ENCODE results near the gene RPUSD3. TPM values are rescaled to one million over a fixed set of nuclear protein-coding genes. Genes with fewer than 3 reads are reported as not detected.

Gene RPUSD3
- polyA plus RNA-seq, 1 donor: 29.7 TPM

DNA sequence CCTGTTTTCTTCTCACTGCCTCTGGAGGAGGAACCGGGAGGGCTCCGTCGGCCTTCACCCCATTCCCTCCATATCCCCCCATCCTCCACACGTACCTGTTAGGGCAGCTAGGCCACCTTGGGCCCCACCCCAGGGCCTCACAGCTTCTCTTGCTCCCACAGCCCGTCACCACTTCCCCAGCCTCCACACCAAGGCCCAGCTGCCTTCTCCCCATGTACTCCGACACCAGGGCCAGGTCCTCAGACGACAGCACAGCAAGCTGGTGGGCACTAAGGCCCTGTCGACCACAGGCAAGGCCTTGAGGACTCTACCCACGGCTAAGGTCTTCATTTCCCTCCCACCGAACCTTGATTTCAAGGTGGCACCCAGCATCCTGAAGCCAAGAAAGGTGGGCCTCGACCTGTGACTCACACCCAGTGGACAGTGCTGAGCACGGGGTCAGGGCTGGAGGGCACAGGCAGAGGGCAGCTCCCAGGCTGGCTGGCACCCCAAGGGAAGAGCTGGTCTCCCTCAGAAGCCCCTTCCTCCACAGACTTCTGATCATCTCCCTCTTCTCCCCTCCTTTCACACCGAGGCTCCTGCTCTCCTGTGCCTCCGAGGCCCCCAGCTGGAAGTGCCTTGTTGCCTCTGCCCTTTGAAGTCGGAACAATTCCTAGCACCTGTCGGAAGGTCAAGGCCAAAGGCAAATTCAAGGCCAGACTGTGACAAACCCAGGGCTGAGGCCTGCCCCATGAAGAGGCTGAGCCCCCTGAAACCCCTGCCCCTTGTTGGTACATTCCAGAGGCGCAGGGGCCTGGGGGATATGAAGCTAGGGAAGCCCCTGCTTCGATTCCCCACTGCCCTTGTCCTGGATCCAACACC lies 9.1 kb downstream of the RPUSD3 start:
- DNase-seq (ENCODE audit: low read depth): no peak

GRCh38 chr3:9833078-9833477 lies 10.7 kb downstream of the RPUSD3 start:
- DNase-seq (ENCODE audit: low read depth): no peak

GRCh38 chr3:9831253-9831652 lies 12.6 kb downstream of the RPUSD3 start:
- DNase-seq (ENCODE audit: low read depth): no peak

DNA sequence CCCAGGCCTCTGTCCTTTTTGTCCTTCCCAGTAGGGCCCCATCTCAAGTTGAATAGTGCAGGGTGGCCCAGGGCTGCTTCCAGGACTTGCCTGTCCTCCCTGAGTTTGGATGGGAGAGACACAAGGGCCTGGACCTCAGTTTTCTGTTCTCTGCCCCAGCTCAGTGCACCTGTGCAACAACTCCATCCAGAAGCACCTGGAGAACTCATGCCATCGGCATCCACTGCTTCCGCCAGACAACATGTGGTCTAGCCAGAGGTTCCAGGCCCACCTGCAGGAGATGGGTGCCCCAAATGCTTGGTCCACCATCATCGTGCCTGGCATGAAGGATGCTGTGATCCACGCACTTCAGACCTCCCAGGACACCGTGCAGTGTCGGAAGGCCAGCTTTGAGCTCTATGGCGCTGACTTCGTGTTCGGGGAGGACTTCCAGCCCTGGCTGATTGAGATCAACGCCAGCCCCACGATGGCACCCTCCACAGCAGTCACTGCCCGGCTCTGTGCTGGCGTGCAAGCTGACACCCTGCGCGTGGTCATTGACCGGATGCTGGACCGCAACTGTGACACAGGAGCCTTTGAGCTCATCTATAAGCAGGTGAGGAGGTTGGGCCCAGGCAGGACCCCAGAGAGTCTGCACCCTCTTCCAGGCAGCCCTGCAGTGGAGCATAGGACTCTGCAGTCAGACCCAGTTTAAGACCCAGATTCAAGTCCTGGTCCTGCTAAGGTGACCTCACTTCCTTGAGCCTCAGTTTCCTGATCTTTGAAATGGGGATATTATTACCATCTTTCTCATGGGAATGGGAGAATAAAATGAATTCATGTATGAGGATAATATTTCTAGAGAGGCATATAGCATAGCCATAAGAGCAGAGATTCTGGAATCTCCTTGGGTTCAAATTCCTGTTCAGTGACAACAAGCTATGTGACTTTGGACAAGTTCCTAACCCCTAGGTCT lies 14.7 kb downstream of the RPUSD3 start:
- DNase-seq (ENCODE audit: low read depth): no peak

- no peak for DNase-seq (ENCODE audit: low read depth)
Measured at GRCh38 chr3:9826815-9827573, 16.8 kb downstream of the RPUSD3 start.

DNA sequence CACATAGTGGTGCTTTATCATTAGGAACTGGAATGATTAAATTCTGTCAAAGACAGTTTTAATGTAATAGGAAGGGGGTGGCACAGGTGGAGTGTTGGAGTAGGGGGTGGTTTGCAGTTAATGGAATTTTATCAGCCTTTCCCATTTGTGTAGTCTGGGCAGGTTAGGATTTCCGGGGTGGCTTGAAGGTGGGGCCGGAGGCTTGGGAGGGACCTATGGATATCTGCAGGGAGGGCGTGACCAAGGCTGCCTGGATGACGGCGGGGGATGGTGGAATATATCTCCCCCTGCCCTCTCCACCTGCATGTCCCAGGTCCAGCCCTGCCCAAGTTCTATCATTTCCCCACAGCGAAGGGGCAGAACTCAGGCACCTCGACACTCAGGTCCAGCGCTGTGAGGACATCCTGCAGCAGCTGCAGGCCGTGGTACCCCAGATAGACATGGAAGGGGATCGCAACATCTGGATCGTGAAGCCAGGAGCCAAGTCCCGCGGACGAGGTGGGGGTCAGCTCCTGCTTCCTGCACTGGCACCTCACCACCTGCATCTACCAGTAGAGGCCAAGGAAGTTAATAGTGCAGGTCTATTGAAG lies 18.3 kb downstream of the RPUSD3 start:
- no peak for DNase-seq (ENCODE audit: low read depth)

- no peak for DNase-seq (ENCODE audit: low read depth)
Measured at GRCh38 chr3:9820946-9821345, 22.9 kb downstream of the RPUSD3 start.

- DNase-seq (ENCODE audit: low read depth): no peak
Measured at GRCh38 chr3:9820543-9820942, 23.3 kb downstream of the RPUSD3 start.

- DNase-seq (ENCODE audit: low read depth): no peak
Measured at GRCh38 chr3:9818666-9819335, 25.0 kb downstream of the RPUSD3 start.

DNA sequence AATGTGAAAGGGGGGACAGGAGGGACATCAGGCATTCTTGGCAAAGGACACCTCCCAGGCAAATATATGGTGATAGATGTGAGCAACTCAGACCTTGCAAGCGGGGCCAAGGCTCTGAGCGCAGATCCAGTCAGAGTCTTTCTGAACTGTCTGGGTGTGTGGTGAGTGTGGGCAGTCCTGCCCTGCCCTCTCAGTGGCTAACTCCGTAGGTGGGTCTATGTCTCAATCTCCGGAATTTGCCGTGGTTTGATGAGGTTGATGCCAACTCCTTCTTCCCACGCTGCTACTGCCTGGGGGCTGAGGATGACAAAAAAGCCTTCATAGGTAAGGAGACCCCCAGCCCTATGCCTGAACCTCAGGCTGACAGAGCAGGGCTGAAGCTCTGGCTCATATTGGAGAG lies 26.4 kb downstream of the RPUSD3 start:
- no peak for DNase-seq (ENCODE audit: low read depth)

- DNase-seq (ENCODE audit: low read depth): no peak
Measured at GRCh38 chr3:9815986-9816385, 27.8 kb downstream of the RPUSD3 start.

GRCh38 chr3:9812870-9813483 lies 30.8 kb downstream of the RPUSD3 start:
- no peak for DNase-seq (ENCODE audit: low read depth)

DNA sequence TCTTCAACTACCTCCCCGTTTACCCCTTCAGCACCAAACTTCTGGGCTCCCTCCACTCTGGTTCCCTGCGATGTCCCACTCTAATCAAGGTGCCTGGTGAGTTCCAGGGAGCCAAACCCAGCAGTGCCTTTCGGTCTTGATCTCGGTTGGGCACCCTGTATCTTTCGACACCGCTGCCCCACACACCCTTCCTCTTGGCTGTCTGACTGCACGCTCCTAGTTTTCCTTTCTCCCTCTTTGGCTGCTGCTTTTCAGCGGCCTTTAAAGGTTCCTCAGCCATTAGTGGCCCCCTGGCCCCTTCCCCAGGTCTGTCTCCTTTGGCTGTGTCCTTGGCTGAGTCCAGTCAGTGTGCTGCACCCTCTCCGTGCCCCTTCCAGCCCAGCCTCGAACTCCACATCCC lies 33.0 kb downstream of the RPUSD3 start:
- no peak for DNase-seq (ENCODE audit: low read depth)

GRCh38 chr3:9810433-9810770 lies 33.4 kb downstream of the RPUSD3 start:
- DNase-seq (ENCODE audit: low read depth): no peak

DNA sequence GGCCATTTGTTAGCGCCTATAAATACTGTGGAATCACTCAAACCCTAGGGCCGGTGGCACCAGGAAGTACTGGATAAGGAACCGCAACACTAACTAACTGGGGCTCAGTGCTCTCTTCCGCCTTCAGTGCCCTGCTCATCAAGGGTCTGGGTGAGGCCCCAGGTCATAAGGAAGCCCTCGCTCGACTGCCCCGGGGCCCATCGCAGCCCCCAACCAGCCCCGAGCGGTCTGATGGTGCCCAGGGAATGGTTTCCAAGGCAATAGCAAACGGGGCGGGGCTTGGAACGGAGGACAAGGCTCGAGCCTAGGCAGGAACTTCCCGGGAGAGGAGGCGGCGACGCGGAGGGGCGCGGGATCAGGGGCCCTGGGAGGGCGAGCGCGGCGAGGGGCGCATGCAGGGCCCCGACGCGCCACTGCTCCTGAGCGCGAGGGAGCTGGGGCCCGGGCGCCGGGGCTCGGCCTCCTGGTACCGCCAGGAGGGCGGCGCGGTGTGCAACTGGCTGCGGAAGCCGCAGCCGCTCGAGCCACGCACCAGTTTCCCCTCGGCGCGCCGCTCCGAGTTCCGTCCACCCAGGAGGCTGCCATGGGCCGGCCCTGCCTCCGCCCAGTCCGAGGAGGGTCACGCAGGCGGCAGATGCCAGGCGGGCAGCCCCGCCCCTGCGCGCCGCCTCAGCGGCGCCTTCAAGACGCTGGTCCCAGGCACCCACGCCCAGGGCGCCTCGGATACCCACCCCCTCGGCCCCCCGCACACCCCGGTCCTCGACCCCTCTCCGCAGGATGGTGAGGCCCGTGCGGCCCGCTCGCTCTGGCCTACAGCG lies 34.0 kb downstream of the RPUSD3 start, which contains the start of gene TTLL3:
Gene TTLL3 (plus strand): TSS at position 648 of the 818 bp plus-strand sequence. CDS start 400 bp downstream, outside the sequence.
- no peak for DNase-seq (ENCODE audit: low read depth)

DNA sequence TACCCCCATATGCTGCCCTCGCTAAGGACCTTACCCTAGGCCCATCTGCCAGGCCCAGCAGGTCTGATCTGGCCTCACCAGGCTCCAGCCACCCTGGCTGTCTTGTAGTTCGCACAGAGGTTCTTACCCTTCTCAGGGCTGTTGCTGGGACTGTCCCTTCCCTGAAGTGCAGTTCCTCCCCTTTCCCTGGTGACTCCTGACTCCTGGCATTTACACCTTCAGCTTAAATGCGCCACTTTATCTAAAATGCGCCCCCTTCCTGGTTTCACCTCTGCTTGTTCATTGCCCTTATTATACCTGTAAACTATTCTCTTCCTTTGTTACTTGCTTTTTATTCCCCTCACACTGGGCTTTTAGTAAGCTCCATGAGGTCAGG lies 34.6 kb downstream of the RPUSD3 start:
- no peak for DNase-seq (ENCODE audit: low read depth)

DNA sequence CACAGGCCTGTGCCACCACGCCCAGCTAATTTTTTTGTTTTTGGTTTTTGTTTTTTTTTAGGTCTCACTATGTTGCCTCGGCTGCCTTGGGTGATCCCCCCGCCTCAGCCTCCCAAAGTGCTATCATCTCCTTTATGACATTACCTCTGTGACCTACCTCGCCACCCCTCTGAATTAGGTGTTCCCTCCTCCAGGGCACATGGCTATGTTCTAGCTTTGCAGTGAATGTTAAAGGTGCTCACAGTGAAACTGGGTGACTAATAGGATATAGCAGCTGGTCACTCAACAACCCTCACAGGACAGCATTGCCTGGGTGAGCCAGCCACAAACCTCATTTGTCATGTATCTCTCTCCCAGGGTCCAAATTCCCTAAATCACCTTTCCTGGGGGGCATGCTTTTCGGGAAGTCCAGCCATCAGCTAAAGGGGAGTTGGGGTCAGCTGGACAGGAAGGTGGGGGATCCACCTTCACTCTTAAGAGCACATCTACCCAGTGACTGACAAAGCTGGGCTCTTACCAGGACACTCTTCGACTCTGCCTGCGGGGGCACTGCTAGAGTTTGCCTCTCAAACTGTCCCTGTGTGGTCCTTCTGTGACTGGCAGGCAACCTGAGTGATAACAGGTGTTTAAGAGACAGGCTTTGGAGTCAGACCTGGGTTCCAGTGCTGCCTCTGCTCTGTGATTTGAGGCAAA lies 35.3 kb downstream of the RPUSD3 start:
- DNase-seq (ENCODE audit: low read depth): no peak

- DNase-seq (ENCODE audit: low read depth): no peak
Measured at GRCh38 chr3:9807981-9808344, 35.8 kb downstream of the RPUSD3 start.

All from forelimb muscle (tissue), 1 donor.